ENCODE results near the gene COQ10A.

GRCh38 chr12:56286044-56286830 lies 19.5 kb downstream of the COQ10A start:
- TF ChIP-seq EZH2phosphoT487 (IDR thresholded peaks at IDR 0.05; ENCODE audit: insufficient read depth, low read depth) (no peak), EZH2 (IDR thresholded peaks at IDR 0.05; ENCODE audit: insufficient read depth, poor library complexity, severe bottlenecking) (no peak)
